Renal cortex interstitium (tissue), 15 donors: ENCODE data around the gene ZNF529. TPM values are rescaled to one million over a fixed set of nuclear protein-coding genes. Genes with fewer than 3 reads are reported as not detected.
"Not testable (repeated sequence)": the region's sequence is repeated elsewhere in the genome, so short reads cannot be mapped to it uniquely, and the experiment has no call there.

Experiments
- DNase-seq, 11 donors: peaks; one replicate each; pipeline ENCODE4 v3.0.0-alpha.2; 2013; ENCODE audit warnings: low read depth in 9 of 11, low spot score in 4 of 11; ENCODE audit errors: extremely low read depth in 1 of 11
- long read RNA-seq, 16 experiments: transcript quantifications; one replicate each; lab custom pipeline, GENCODE V29; 2026
- polyA plus RNA-seq, 3 donors: library from polyadenylated mRNA; unstranded; fragments of 120-200 nt; gene quantifications; one replicate each; pipeline ENCODE4 v1.2.1, GENCODE V29; 2013; ENCODE audit not compliant: insufficient read length in 3 of 3

The ZNF529 gene
- polyA plus RNA-seq: 10 to 100 TPM; 18.3 to 29.9 (median 23.3) TPM
- long read RNA-seq, donor 1, full-length matches to known transcripts: 2 of 7 reads
- long read RNA-seq, donor 1, partial matches to known transcripts: 5 of 7 reads
- long read RNA-seq, donor 1, other reads (novel, unspliced or antisense): 0 of 7 reads
- long read RNA-seq, donor 2, partial matches to known transcripts: 0 of 1 reads
- long read RNA-seq, donor 2, other reads (novel, unspliced or antisense): 0 of 1 reads
- long read RNA-seq, donor 3, full-length matches to known transcripts: 2 of 15 reads
- long read RNA-seq, donor 3, partial matches to known transcripts: 13 of 15 reads
- long read RNA-seq, donor 3, other reads (novel, unspliced or antisense): 0 of 15 reads
- long read RNA-seq, donor 4, full-length matches to known transcripts: 2 of 2 reads
- long read RNA-seq, donor 4, partial matches to known transcripts: 0 of 2 reads
- long read RNA-seq, donor 4, other reads (novel, unspliced or antisense): 0 of 2 reads
- long read RNA-seq, donor 5, full-length matches to known transcripts: 7 of 35 reads
- long read RNA-seq, donor 5, partial matches to known transcripts: 19 of 35 reads
- long read RNA-seq, donor 5, other reads (novel, unspliced or antisense): 9 of 35 reads
- long read RNA-seq, donor 6: 0 reads
- long read RNA-seq, donor 7, full-length matches to known transcripts: 2 of 8 reads
- long read RNA-seq, donor 7, partial matches to known transcripts: 6 of 8 reads
- long read RNA-seq, donor 7, other reads (novel, unspliced or antisense): 0 of 8 reads
- long read RNA-seq, donor 8, full-length matches to known transcripts: 3 of 68 reads
- long read RNA-seq, donor 8, partial matches to known transcripts: 48 of 68 reads
- long read RNA-seq, donor 8, other reads (novel, unspliced or antisense): 17 of 68 reads
- long read RNA-seq, donor 9, full-length matches to known transcripts: 1 of 12 reads
- long read RNA-seq, donor 9, partial matches to known transcripts: 11 of 12 reads
- long read RNA-seq, donor 9, other reads (novel, unspliced or antisense): 0 of 12 reads
- long read RNA-seq, donor 10, full-length matches to known transcripts: 2 of 2 reads
- long read RNA-seq, donor 10, partial matches to known transcripts: 0 of 2 reads
- long read RNA-seq, donor 10, other reads (novel, unspliced or antisense): 0 of 2 reads
- long read RNA-seq, donor 11, partial matches to known transcripts: 0 of 6 reads
- long read RNA-seq, donor 11, other reads (novel, unspliced or antisense): 5 of 6 reads
- long read RNA-seq, donor 12, full-length matches to known transcripts: 3 of 3 reads
- long read RNA-seq, donor 12, partial matches to known transcripts: 0 of 3 reads
- long read RNA-seq, donor 12, other reads (novel, unspliced or antisense): 0 of 3 reads
- long read RNA-seq, donor 13, full-length matches to known transcripts: 3 of 3 reads
- long read RNA-seq, donor 13, partial matches to known transcripts: 0 of 3 reads
- long read RNA-seq, donor 13, other reads (novel, unspliced or antisense): 0 of 3 reads
- long read RNA-seq, donor 14, full-length matches to known transcripts: 3 of 3 reads
- long read RNA-seq, donor 14, partial matches to known transcripts: 0 of 3 reads
- long read RNA-seq, donor 14, other reads (novel, unspliced or antisense): 0 of 3 reads
- long read RNA-seq, donor 15: 0 reads
- long read RNA-seq, donor 16, full-length matches to known transcripts: 4 of 40 reads
- long read RNA-seq, donor 16, partial matches to known transcripts: 28 of 40 reads
- long read RNA-seq, donor 16, other reads (novel, unspliced or antisense): 8 of 40 reads

DNA sequence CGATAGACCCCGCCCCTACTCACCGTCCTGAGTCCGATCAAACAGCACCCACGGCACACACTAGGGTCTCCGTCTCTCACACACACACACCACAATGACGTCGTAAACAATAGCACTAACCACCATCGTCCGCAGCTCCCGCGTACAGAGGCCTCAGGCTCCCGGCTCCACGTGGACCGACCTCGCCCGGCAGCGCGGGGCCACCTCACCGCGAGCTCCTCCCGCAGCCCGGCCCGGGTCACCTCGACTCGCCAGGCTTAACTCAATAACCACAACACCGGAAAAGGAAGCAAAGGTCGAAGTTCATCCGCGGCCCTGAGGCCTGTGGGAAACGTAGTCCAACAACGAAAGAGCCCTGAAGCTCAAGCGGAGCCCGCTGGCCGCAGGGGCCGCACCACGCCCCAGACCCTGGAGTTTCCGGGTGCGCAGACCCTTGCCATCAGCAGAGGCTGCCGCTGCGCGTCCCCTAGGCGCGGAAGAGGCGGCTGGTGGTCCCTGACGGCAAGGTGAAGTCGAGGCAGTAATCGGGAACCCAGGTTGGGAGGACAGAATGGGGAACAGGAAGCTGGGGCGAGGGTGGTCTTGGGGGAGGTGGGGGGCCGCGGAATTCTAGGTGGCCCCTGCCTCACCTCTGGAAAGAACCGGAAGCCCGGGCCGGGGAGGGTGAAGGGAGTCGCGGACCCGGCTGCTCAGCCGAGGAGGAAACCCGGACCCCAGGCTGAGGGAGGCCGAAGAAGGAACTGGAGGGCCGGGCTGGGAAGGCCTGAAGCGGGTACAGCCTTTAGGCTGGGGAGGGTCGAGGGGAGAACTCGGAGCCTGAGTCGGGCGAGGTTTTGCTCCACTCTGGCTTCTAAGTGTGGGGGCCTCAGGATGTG lies at the start of gene ZNF529:
TSS of gene ZNF529 (minus strand) at position 273 of the 875 bp plus-strand sequence. CDS start 946 bp downstream, outside the sequence.
- DNase-seq: peak; percentile 88 to 97 (median 93)

DNA sequence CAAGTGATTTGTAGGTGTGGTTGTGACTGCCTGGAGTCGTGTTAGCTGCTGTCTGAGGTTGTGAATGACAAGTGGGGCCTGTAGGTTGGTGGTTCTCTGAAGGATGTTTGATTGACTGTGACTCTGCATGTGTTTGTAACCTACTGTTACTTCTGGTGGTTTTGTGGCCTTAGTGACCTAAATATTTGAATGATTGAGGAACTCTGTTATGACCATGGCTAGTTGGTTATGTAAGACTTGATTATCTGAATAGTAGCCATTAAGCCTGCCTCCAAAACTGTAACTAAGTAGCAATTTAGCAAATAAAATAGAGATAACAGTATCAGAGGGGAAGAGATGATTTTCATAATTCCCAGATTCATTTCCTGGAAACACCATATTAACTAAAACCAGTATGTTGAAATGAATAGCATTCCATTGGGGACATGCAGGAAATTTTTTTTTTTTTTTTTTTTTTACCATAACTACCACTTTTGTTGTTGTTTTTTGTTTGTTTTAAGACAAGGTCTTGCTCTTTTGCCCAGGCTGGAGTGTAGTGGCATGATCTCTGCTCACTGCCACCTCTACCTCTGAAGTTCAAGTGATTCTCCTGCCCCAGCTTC lies 32.9 kb upstream of the ZNF529 start:
- peak in 1 of 11 donors; percentile 5 for DNase-seq

DNA sequence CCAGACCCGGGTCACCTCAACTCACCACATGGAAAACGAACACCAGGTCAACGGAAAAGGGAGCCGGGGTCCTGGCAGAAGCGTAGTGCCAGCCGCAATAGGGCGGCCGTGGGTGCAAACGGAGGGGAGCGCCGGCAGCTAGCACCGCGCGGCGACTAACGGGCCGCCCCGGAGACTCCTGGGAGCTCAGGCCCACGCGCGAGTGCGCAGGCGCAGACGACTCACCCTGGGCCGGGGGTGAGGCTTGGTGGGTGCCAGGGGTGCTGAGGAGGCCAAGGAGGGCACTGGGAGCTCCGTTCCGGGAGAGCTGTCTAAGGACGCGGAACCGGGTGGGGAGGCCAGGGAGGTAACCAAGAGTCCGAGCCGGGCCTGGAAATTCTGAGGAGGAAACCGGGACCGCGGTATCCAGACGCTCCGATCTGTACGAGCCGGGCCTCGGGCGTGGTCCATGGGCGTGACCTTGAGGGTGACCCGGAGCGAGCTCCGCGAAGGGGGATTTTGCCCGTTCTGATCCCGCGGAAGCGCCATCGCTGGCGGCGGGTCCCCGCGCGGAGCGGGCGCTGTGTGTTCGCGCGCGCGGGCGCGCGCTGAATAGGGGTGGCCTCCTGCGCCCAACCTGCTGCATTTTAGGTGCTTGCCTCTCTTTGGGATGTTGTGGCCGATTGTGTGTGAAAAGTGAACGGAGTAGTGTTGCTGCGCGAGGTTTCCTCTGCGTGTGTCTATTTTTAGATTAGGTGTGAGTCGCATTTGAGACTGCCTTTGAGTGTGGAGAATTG lies 32.2 kb upstream of the ZNF529 start, which contains the start of gene ZNF382:
TSS of gene ZNF382 (plus strand) at position 213 of the 776 bp plus-strand sequence. CDS start 4,602 bp downstream, outside the sequence.
- peak; percentile 44 to 77 (median 66) for DNase-seq

DNA sequence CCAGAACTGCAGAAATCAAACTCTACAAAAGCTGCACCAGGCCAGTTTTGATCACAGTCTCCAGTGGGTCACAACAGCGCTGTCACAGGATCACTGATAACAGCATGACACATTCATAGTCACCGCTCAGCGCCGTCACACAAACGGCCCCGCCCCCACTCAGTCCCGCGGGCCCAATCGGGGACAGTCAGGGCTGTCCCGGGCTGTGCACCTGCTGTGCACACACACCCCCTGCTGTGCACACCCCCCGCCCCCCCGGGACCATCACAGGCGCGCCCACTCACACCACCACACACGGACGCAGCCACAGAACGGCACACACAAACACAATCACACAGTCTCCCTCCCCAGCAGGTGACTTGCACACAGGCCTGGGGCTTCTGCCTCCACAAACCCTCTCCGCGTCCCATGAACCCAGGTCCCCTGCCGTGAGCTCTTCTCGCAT lies 31.6 kb upstream of the ZNF529 start:
- peak in 9 of 11 donors; percentile 6 to 44 (median 13) for DNase-seq

DNA sequence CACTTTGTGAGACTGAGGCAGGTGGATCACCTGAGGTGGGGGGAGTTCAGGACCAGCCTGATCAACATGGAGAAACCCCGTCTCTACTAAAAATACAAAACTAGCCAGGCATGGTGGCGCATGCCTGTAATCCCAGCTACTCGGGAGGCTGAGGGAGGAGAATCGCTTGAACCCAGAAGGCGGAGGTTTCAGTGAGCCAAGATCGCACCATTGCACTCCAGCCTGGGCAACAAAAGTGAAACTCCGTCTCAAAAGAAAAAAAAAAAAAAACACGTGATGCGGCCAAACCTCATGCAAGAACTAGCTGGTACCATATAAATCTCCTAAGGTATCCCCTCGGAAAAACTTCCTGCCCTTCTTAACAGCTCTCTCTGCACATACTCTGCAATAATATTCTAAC lies 29.6 kb upstream of the ZNF529 start:
- DNase-seq: not testable (repeated sequence)

DNA sequence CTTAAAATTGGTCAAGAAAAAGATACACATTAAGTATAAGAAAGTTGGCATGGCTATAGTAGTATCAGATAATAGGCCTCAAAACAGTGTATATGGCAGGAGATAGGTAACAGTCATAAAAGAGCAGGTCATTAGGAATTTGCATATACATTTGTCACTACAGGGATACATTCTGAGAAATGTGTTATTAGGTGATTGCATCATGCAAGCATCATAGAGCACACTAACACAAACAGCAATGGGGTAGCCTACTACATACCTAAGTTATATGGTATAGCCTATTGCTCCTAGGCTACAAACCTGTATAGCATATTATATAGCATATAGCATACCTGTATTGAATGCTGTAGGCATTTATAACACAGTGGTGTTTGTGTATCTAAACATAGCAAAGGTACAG lies 6.2 kb upstream of the ZNF529 start:
- no peak for DNase-seq

DNA sequence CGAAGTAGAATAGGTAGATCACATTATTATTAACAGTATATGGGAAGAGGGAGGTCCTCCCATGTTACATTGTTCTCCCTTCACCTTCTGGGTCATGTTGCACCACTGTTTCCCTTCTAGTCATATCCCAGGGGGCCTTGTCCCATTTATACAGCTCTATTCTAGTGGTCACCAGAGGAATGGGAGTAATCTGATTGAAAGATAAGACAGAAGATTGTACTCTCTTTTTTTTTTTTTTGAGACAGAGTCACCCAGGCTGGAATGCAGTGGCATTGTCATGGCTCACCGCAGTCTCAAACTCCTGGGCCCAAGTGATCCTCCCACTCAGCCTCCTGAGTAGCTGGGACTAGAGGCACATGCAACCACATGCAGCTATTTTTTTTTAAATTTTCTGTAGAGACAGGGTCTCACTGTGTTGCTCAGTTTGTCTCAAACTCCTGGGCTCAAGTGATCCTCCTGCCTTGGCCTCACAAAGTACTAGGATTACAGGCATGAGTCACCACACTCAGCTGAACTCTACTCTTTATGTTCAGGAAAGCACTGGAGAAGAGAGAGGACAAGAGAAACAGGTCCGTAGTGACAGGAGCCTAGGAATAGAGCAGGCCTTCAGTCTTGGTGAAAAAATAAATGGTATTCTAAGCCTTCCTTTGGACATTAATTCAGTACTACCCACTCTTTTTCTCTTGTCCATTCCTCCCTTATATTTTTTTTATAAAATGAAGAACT lies 4.3 kb upstream of the ZNF529 start:
- DNase-seq: no peak

DNA sequence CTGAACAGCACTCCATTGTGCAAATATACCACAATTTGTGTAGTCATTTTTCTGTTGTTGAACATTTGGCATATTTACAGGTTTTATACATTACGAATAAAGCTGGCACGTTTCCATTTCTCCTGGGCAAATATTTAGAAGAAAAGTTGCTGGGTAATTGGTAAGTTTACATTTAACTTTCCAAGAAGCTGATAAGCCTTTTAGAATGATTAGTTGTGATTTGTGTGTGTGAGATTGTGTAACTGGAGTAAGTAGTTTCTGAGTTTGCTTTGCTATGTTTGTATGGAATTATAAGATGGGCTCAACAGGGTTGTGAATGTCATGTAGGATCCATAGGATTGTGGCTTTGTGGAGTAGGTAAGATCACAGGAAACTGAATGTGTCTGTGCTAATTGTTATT lies 1.6 kb upstream of the ZNF529 start:
- peak in 1 of 11 donors; percentile 0 for DNase-seq

DNA sequence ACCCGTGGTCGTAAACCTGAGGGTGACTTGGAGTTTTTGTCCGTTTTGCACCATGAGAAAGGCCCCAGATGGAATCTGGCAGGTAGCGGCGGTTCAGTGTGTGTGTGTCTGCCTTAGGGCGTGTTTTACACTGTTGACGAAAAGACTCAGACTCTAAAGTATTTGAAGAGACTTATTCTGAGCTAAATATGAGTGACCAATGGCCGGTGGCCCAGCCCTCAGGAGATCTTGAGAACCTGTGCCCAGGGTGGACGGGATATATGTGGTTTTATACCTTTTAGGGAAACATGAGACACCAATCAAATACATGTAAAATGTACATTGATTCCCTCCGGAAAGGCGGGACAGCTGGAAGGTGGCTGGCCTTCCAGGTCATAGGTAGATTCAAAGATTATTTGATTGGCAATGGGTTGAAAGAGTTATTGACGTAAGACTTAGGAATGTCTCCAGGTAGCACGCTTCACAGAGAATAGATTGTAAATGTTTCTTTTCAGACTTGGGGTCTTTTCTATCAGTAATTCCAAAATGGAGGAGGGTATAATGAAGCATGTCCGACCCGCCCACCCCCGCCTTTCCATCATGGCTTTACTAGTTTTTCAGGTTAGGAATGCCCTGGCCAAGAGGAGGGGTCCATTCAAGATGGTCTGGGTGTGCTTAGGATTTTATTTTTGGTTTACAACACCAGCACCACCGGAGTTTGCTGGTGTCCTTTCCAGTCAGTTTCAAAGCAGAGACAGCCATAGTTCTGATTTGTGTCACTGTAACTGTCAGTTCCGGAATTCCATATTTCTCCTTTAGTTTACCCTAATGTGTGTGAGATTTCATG lies 1.0 kb upstream of the ZNF529 start:
- DNase-seq: peak in 8 of 11 donors; percentile 2 to 39 (median 16)

DNA sequence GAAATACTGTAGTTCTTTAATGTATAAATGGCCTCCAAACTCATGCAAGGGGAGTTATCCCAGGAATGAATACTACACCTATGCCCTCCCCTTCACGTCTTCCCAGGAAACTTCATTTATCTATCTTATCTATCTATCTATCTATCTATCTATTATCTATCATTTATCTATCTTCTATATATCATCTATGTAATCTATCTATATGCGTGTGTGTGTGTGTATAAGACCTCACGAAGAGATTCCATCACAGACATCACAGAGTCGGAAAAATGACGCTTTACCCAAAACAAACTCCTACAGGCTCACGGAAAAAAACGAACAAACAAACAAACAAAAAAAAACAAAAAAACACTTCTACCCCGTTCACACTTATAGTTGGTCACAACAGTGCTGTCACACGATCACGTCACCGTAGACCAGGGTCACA lies 486 bp downstream of the ZNF529 start:
- DNase-seq: peak in 4 of 11 donors; percentile 0 to 53 (median 4)

DNA sequence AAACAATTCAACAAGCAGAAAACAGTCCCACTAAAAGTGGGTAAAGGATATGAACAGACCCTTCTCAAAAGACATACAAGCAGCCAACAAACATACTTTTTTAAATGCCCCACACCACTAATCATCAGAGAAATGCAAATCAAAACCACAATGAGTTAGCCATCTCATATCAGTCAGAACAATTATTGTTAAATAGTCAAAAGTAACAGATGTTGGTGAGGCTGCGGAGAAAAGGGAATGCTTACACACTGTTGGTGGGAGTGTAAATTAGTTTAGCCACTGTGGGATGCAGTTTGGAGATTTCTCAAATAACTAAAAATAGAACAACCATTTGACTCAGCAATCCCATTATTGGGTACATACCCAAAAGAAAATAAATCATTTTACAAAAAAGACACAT lies 8.7 kb downstream of the ZNF529 start:
- DNase-seq: no peak

DNA sequence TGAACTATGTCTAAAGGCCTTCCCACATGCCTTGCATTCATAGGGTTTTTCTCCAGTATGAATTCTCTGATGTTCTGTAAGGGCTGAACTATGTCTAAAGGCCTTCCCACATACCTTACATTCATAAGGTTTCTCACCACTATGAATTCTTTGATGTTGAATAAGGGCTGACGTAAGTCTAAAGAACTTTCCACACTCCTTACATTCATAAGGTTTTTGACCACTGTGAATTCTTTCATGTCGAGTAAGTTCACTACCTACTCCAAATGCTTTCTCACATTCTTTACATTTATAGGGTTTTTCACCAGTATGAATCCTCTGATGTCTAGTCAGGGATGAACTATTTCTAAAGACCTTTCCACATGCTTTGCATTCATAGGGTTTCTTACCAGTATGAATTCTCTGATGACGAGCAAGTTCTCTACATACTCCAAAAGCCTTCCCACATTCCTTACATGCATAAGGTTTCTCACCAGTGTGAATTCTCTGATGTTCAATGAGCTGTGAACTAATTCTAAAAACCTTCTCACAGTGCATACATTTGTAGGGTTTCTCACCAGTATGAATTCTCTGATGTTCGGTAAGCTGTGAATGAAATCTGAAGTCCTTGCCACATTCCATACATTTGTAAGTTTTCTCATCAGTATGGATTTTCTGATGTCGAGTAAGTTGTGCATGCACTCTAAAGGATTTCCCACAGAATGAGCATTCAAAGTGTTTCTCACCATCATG lies 25.9 kb downstream of the ZNF529 start:
- no peak for DNase-seq

DNA sequence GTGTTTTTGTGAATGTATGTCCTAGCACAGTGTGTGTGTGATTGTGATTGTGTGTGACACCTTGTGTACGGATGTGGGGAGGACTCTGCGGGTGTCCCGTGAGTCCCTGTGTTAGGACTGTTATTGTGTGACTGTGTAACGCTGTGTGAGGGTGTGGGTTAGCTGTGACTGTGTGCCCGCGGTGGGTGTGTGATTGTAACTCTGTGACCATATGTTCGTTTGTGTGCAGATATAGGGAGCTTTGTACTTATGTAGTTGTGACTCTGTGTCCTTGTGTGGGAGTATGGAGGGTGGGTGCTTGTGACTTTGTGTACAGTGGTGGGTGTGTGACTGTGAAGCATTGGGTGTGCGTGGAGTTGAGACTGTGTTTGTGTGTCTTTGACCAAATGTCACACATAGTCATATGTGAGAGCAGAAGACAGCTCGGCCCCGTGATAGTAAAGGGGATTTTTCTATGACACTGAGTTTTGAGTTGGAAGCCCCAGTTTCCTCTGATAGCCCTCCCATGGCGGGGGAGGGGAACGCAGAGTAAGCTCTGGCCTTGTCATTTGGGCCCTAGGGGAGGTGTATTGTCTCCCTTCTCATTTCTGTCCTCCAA lies 44.1 kb downstream of the ZNF529 start:
- peak in 5 of 11 donors; percentile 0 to 12 (median 7) for DNase-seq
